ENCODE measurements around the gene ERAS. TPM values are rescaled to one million over a fixed set of nuclear protein-coding genes. Genes with fewer than 3 reads are reported as not detected.

Gene ERAS, protein sequence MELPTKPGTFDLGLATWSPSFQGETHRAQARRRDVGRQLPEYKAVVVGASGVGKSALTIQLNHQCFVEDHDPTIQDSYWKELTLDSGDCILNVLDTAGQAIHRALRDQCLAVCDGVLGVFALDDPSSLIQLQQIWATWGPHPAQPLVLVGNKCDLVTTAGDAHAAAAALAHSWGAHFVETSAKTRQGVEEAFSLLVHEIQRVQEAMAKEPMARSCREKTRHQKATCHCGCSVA
- total RNA-seq: not detected

DNA sequence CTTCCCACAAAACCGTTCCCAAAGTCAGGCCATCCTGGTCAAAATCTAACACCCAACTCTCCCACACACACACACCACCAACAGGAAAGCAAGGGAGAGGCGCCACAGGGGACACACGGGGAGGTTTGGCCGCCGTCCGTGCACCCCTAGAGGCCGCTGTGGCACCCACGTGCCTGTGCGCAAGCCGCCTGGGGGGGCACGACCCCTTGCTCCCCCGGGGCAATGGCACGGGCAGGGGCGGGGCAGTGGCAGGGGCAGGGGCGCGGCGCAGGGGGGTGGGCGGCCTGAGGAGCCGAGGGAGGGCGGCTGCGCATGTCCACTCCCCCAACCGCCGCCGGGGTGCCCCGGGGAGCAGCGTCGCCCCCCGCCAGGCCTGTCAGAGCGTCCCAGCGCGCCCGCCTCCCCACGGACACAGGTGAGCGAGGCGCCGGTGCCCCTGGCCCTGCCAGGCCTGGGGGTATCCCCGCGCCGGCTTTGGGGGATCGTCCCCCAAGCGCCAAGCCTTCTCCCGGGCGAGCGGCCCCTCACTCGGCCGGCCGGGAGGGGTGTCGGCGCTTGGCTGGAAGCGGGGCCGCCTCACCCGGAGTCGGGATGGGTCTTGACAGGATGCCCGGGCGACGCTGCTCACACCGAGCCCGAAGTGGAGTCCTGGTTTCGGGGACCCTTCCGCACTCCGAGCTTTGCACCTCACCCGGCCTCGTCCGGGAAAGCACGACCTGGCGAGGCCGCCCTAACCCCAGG, at the start of gene ERAS:
ERAS (plus strand) TSS at position 379 of the 741 bp plus-strand sequence. CDS start 2,611 bp downstream, outside the sequence.
- no peak for DNase-seq (ENCODE audit: low spot score in 2 of 2)
- intact Hi-C loops (cut with DNase I; ENCODE audit: low total_unique reads): no loop called here

DNA sequence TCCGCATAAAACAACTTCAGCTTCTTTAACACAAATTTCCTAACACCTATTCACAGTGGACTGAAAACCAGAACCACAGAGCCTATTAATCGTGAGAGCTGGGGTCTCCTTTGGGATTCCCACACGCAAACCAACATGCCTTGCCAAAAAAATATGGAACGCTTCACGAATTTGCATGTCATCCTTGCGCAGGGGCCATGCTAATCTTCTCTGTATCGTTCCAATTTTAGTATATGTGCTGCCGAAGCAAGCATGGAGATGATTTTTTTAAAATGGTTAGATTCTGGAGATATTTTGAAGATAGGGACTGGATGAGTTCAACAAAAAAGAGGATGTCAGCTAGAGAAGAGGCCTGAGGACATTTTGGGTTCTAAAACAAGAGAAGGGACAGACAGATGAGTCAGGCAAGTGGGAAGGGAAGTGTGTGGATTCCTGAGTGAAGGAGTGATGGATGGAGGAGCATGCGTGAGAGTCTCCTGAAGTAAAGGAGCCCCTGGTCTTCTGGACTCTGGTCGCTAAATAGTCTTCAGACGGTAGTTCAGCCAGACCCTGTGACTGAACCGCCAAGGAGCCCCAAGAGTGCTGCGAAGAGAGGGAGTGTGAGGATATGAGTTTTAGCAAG, 49.4 kb upstream of the ERAS start:
- TF ChIP-seq, protein P1, sequence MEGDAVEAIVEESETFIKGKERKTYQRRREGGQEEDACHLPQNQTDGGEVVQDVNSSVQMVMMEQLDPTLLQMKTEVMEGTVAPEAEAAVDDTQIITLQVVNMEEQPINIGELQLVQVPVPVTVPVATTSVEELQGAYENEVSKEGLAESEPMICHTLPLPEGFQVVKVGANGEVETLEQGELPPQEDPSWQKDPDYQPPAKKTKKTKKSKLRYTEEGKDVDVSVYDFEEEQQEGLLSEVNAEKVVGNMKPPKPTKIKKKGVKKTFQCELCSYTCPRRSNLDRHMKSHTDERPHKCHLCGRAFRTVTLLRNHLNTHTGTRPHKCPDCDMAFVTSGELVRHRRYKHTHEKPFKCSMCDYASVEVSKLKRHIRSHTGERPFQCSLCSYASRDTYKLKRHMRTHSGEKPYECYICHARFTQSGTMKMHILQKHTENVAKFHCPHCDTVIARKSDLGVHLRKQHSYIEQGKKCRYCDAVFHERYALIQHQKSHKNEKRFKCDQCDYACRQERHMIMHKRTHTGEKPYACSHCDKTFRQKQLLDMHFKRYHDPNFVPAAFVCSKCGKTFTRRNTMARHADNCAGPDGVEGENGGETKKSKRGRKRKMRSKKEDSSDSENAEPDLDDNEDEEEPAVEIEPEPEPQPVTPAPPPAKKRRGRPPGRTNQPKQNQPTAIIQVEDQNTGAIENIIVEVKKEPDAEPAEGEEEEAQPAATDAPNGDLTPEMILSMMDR (IDR thresholded peaks at IDR 0.05): no peak
- TF ChIP-seq POLR2A (IDR thresholded peaks at IDR 0.05): no peak
- H3K4me3 ChIP-seq (ENCODE audit: low read depth, poor library complexity, severe bottlenecking): no peak overlapping the region
- DNase-seq (ENCODE audit: low spot score in 2 of 2): no peak
- 73 to 74% methylated on average over 13 of the region's 13 CpGs for WGBS, 2 donors
- intact Hi-C loops (cut with DNase I; ENCODE audit: low total_unique reads): no loop called here

More for the DNA sequence above, at the start of gene ERAS:
- 57 to 69% methylated on average over 1 to 19 of the region's 67 CpGs for WGBS, 2 donors
- no peak within 1 kb of the TSS for H3K4me3 ChIP-seq (ENCODE audit: low read depth, poor library complexity, severe bottlenecking)
- TF ChIP-seq POLR2A (IDR thresholded peaks at IDR 0.05): no peak
- TF ChIP-seq, protein P1 (IDR thresholded peaks at IDR 0.05): no peak

DNA sequence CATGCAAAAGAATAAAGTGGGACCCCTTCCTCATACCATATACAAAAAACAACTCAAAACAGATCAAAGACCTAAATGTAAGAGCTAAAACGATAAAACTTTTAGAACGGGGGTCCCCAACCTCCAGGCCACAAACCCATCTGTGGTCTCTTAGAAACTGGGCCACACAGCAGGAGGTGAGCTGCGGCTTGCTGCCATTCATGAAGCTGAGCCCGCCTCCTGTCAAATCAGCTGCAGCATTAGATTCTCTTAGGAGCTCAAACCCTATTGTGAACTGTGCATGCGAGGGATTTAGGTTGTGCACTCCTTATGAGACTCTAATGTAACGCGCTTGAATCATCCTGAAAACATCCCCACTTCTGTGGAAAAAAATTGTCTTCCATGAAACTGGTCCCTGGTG, 46.9 kb upstream of the ERAS start:
- H3K4me3 ChIP-seq (ENCODE audit: low read depth, poor library complexity, severe bottlenecking): no peak overlapping the region
- TF ChIP-seq, protein P1 (IDR thresholded peaks at IDR 0.05): no peak
- TF ChIP-seq POLR2A (IDR thresholded peaks at IDR 0.05): no peak
- WGBS, 2 donors: 70 to 77% methylated on average over 7 of the region's 7 CpGs
- DNase-seq (ENCODE audit: low spot score in 2 of 2): no peak
- intact Hi-C loops (cut with DNase I; ENCODE audit: low total_unique reads): no loop called here

DNA sequence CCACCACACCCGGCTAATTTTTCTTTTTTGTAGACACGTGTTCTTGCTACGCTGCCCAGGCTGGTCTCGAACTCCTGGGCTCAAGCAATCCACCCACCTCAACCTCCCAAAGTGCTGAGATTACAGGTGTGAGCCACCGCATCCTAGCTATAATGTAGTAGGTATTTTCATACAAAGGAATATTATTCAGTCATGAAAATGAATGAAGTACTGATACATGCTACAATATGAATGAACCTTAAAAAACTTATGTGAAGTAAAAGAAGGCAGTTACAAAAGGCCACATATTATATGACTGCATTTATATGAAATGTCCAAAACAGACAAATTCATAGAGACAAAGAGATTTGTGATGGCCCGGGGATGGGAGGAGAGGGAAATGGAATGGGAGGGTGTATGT, 44.6 kb upstream of the ERAS start:
- 89 to 92% methylated on average over 6 of the region's 6 CpGs for WGBS, 2 donors

DNA sequence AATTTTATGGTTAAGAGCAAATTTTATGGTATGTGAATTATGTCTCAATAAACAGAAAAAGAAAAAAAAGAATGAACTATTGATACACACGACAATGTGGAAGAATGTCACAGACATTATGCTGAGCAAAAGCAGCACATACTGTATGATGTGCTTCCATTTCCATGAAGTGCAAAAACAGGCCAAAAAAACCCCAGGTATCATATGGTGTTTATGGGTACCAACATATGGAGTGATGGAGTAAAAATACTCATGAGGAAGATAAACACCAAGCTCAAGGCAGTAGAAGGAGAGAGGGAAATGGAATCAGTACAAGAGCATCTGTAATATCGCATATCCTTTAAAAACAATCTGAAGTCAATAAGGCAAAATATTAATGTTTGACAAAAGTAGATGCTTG, 44.1 kb upstream of the ERAS start:
- intact Hi-C loops (cut with DNase I; ENCODE audit: low total_unique reads): no loop called here
- 68 to 73% methylated on average over 2 of the region's 2 CpGs for WGBS, 2 donors
- TF ChIP-seq POLR2A (IDR thresholded peaks at IDR 0.05): no peak
- TF ChIP-seq, protein P1 (IDR thresholded peaks at IDR 0.05): no peak
- no peak overlapping the region for H3K4me3 ChIP-seq (ENCODE audit: low read depth, poor library complexity, severe bottlenecking)
- DNase-seq (ENCODE audit: low spot score in 2 of 2): no peak

More for the DNA sequence above, 44.6 kb upstream of the ERAS start:
- TF ChIP-seq POLR2A (IDR thresholded peaks at IDR 0.05): no peak
- TF ChIP-seq, protein P1 (IDR thresholded peaks at IDR 0.05): no peak
- no peak overlapping the region for H3K4me3 ChIP-seq (ENCODE audit: low read depth, poor library complexity, severe bottlenecking)
- intact Hi-C loops (cut with DNase I; ENCODE audit: low total_unique reads): no loop called here
- DNase-seq (ENCODE audit: low spot score in 2 of 2): no peak
